Measurements from ENCODE around the gene LRPAP1. TPM values are rescaled to one million over a fixed set of nuclear protein-coding genes. Genes with fewer than 3 reads are reported as not detected.

Gene LRPAP1
- total RNA-seq, 1 experiment from 2014 or later = 126 TPM

GRCh38 chr4:3495204-3495975 is 36.8 kb downstream of the LRPAP1 start:
- Histone ChIP-seq H3K27me3 (ENCODE audit: insufficient read depth, low read depth) (no peaks in the 10 kb centered on the region), H3F3A (ENCODE audit: insufficient read depth, low read depth) (no peaks in the 10 kb centered on the region), H3K4me1 (replicated peaks; ENCODE audit: insufficient read depth) (no peaks in the 10 kb centered on the region), H3K9me2 (ENCODE audit: insufficient read depth) (no peaks in the 10 kb centered on the region), H3K9me3 (ENCODE audit: insufficient read depth, low read depth) (no peaks in the 10 kb centered on the region), H3K27ac (no peak overlapping the region), H3K36me3 (ENCODE audit: low read depth) (no peaks in the 10 kb centered on the region), H4K20me1 (ENCODE audit: insufficient read depth) (no peaks in the 10 kb centered on the region), H2AFZ (no peak overlapping the region), H3K79me2 (ENCODE audit: low read depth) (no peaks in the 10 kb centered on the region), H3K4me3 (no peak overlapping the region), H3K4me2 (no peak overlapping the region)
- POLR2A ChIA-PET (ENCODE audit: unreplicated experiment) = no interaction called here
- no peak for DNase-seq
- intact Hi-C loops (cut with micrococcal nuclease; ENCODE audit: unreplicated experiment) = no loop called here
- BruUV-seq (replicated peaks) = no TSS peak
- CTCF ChIA-PET = no interaction called here
- TF ChIP-seq EZH2 (IDR thresholded peaks at IDR 0.05; ENCODE audit: low read depth) = no peak
- TF ChIP-seq, protein P1, sequence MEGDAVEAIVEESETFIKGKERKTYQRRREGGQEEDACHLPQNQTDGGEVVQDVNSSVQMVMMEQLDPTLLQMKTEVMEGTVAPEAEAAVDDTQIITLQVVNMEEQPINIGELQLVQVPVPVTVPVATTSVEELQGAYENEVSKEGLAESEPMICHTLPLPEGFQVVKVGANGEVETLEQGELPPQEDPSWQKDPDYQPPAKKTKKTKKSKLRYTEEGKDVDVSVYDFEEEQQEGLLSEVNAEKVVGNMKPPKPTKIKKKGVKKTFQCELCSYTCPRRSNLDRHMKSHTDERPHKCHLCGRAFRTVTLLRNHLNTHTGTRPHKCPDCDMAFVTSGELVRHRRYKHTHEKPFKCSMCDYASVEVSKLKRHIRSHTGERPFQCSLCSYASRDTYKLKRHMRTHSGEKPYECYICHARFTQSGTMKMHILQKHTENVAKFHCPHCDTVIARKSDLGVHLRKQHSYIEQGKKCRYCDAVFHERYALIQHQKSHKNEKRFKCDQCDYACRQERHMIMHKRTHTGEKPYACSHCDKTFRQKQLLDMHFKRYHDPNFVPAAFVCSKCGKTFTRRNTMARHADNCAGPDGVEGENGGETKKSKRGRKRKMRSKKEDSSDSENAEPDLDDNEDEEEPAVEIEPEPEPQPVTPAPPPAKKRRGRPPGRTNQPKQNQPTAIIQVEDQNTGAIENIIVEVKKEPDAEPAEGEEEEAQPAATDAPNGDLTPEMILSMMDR (conservative IDR thresholded peaks at IDR 0.05) = no peak

DNA sequence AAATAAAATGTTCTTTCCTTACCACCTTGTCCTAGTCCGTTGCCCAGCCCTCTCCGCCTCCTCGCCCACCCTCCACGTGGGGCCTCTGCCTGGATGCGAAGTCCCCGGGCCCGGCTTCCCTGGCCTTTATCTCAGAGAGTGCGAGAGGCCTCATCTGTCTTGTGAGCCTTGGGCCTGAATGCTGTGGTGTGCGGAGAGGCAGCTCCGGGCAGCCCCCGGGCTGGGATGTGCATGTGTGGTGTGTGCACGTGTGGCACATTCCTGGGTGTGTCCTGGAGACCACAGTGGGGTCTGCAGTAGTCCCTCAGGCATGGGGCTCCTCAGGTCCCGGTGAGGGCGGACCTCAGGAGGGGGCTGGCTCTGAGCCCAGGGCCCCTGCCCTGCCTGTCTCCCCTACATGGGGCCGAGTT is 37.8 kb downstream of the LRPAP1 start:
- H3K36me3 ChIP-seq (ENCODE audit: low read depth) = no peaks in the 10 kb centered on the region
- H3K27me3 ChIP-seq (ENCODE audit: insufficient read depth, low read depth) = no peaks in the 10 kb centered on the region
- H3K27ac ChIP-seq = no peak overlapping the region
- ChIA-PET POLR2A (ENCODE audit: unreplicated experiment) (interaction anchor here (0.5 kb wide), 1 partner anchor 396 kb away, joined by 3 read pairs; no protein-coding TSS in a partner anchor), CTCF (no interaction called here)
- H3K4me3 ChIP-seq = no peak overlapping the region
- H3K9me2 ChIP-seq (ENCODE audit: insufficient read depth) = no peaks in the 10 kb centered on the region
- H3K4me1 ChIP-seq (replicated peaks; ENCODE audit: insufficient read depth) = no peaks in the 10 kb centered on the region
- no peaks in the 10 kb centered on the region for H3F3A ChIP-seq (ENCODE audit: insufficient read depth, low read depth)
- H3K79me2 ChIP-seq (ENCODE audit: low read depth) = no peaks in the 10 kb centered on the region
- no peak overlapping the region for H3K4me2 ChIP-seq
- no peaks in the 10 kb centered on the region for H4K20me1 ChIP-seq (ENCODE audit: insufficient read depth)
- intact Hi-C loops (cut with micrococcal nuclease; ENCODE audit: unreplicated experiment) = no loop called here
- no TSS peak for BruUV-seq (replicated peaks)
- H3K9me3 ChIP-seq (ENCODE audit: insufficient read depth, low read depth) = no peaks in the 10 kb centered on the region
- no peak for TF ChIP-seq EZH2 (IDR thresholded peaks at IDR 0.05; ENCODE audit: low read depth)
- TF ChIP-seq, protein P1 (conservative IDR thresholded peaks at IDR 0.05) = no peak
- DNase-seq = no peak
- H2AFZ ChIP-seq = no peak overlapping the region

DNA sequence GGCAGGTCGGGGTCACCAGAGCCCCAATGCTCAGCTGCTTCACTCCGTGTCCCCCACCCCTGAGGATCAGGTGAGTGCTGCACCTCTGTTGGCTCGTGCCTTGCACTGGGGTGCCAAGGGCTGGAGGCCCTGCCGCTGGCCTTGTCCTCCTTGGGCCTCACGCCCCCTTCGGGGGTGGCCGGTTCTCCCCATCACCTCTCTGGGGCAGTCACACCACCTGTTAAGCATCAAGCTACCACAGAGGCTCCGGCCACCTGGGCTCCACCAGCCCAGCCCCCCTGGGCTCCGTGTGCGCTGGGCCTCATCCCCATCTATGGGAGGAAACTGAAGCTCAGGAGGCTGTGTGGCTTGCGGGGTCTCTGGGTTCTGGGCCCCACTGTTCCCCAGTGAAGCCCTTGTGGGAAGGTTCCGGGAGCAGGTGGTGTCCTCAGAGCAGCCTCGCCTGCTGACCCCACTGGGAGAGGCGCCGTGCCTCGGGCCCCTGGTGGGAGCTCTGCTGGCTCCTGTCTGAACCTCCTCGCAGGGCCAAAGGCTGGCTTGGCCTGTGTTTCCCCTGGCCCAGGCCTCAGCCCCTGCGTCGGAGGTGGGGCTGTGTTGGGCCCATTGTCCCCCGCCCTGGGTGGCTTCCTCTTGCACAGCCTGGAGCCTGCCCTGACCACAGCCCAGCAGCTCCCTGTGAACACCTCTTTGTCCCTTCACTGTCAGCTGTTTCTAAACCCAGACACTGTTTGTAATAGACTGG is 38.3 kb downstream of the LRPAP1 start:
- Histone ChIP-seq H3F3A (ENCODE audit: insufficient read depth, low read depth) (no peaks in the 10 kb centered on the region), H3K9me3 (ENCODE audit: insufficient read depth, low read depth) (no peaks in the 10 kb centered on the region), H2AFZ (no peak overlapping the region), H4K20me1 (ENCODE audit: insufficient read depth) (no peaks in the 10 kb centered on the region), H3K4me1 (replicated peaks; ENCODE audit: insufficient read depth) (no peaks in the 10 kb centered on the region), H3K27ac (no peak overlapping the region), H3K4me2 (no peak overlapping the region), H3K79me2 (ENCODE audit: low read depth) (no peaks in the 10 kb centered on the region), H3K27me3 (ENCODE audit: insufficient read depth, low read depth) (no peaks in the 10 kb centered on the region), H3K9me2 (ENCODE audit: insufficient read depth) (no peaks in the 10 kb centered on the region), H3K4me3 (no peak overlapping the region), H3K36me3 (ENCODE audit: low read depth) (no peaks in the 10 kb centered on the region)
- CTCF ChIA-PET = no interaction called here
- BruUV-seq (replicated peaks) = no TSS peak
- no peak for TF ChIP-seq EZH2 (IDR thresholded peaks at IDR 0.05; ENCODE audit: low read depth)
- intact Hi-C loops (cut with micrococcal nuclease; ENCODE audit: unreplicated experiment) = no loop called here
- DNase-seq = no peak
- POLR2A ChIA-PET (ENCODE audit: unreplicated experiment) = interaction anchor here (0.5 kb wide), 1 partner anchor 396 kb away, joined by 3 read pairs; no protein-coding TSS in a partner anchor

All from PC-9 (cell line).